ENCODE data around the gene PELI2.

Gene PELI2

DNA sequence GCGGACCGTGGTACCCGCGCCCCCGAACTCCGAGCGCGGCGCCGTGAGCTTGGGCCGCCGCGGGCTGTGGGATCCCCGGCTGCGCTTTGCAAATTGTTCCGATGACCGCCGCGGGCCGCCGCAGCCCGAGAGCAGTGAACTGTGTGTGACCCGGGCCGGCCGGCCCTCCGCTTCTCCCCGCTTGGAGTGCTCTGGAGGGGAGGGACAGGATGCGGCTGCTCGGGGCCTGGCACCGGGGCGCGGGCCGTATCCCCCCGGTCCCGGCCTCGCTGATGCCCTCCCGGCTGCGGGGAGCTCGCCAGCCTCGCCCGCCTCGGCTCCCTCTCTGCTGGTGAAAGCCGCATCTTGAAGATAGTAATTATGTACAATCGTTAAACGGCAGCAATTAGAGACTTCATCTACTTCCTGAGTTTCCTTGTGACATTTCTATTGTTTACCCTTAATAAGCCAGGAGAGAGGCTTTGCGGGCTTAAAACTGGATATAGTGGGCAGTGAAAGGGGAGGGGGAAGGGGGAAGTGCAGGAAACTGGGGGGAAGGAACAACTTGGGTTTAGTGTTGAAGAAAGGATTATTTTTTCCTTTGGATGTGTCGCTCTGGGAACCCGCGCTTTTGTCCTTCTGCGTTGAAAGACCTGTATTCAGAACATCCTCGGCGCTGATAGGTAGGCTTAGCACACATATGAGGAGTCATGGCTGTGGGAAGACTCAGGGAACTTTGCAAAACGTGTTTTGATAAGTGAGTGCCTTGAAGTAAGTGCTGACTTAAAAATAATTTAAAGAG is 1.2 kb downstream of the PELI2 start:
- DNase-seq: no peak

GRCh38 chr14:56120091-56120691 is 2.0 kb downstream of the PELI2 start:
- no peak for DNase-seq

- no peak for DNase-seq
Observed at GRCh38 chr14:56121816-56122215, 3.6 kb downstream of the PELI2 start.

DNA sequence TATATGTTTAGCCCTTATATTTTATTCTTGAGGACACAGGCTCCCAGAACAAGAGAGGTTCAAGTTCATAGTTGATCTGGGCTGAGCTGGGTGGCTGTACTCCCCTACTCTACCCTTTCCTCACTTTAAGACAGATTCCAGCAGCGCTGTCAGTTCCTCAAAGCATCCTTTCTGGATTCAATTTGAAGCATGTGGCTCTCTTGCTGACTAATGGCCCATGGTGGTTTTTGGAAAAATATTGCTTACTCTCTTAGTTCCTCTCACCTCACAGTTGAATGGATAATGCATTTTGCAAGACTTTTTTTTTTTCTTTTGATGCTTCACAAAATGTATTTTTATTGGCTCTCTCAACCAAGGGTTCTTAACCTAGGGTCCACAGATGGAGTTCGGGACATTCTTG is 4.1 kb downstream of the PELI2 start:
- no peak for DNase-seq

GRCh38 chr14:56124327-56124726 is 6.1 kb downstream of the PELI2 start:
- no peak for DNase-seq

DNA sequence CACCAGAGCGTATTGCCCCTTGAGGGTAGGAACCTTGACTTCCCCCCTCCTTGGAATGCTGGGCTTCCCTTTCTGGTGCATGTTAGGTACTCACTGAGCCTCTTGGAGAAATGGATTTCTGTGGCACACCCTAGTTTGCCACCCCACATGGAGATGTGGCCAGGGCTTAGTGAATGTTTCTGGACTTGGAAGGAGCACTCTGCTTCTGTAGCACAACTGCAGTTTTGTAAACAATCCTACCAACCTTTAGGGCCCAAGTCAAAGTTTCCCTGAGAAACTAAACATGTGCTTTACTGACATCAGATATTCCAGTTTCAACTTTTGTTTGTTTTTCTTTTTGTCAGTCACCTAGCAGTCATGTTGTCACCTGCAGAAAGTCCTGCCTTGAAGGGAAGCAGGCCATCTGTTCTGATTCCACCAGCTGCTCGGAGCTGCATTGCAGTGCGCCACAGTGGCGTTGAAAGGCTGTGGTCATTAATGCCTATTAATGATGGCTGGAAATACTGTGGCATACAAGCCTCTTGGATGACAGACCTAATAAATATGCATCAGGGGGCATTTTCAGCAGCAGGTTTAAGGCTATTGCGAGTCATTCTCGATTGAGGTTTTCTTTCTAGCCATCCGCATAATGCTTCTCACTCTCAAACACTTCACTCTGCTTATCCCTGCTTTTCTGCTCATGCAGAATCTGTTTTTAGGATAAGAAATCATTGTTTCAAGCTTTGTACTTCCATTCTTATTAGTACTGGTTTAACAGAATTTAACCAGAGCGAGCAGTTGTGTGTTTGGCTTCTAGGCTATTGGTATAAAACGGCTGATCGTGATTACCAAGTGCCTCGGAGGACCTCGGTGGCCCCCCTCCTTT is 7.8 kb downstream of the PELI2 start:
- DNase-seq: no peak

DNA sequence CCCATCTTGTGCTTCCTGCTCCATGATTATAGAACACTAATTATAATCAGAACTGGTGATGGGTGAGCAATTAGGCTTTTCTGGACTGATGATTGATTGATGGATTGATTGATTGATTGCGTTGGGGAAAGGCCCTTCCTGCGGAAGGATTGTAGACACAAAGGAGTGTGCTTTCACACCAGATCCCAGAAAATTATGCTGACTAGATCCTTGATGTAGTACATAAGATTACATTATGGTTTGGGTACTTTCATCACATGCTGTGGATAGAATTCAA is 8.4 kb downstream of the PELI2 start:
- DNase-seq: no peak

GRCh38 chr14:56127156-56127555 is 8.9 kb downstream of the PELI2 start:
- no peak for DNase-seq

DNA sequence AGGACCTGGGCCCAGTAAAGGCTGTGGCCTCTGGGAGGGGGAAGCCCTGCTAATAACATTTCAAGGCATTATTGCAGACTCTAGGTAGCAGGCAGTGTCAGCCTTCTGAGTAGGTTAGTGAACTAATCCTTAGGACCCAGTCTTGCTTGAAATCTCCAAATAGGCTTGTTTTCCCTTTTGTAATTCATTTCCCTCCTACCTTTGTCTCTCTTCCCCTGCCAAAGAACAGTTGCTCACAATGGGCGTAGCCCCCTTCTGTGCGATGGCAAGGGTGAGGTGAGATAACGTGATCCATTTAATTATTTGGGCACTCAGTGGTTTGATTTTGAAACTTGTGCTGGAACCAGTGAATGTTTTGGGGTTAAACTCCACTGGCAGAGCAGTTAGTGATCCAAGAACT is 10.9 kb downstream of the PELI2 start:
- DNase-seq: no peak

- DNase-seq: no peak
Observed at GRCh38 chr14:56129933-56130332, 11.7 kb downstream of the PELI2 start.

GRCh38 chr14:56131004-56131864 is 13.0 kb downstream of the PELI2 start:
- DNase-seq: no peak

GRCh38 chr14:56131865-56132833 is 13.9 kb downstream of the PELI2 start:
- DNase-seq: no peak

DNA sequence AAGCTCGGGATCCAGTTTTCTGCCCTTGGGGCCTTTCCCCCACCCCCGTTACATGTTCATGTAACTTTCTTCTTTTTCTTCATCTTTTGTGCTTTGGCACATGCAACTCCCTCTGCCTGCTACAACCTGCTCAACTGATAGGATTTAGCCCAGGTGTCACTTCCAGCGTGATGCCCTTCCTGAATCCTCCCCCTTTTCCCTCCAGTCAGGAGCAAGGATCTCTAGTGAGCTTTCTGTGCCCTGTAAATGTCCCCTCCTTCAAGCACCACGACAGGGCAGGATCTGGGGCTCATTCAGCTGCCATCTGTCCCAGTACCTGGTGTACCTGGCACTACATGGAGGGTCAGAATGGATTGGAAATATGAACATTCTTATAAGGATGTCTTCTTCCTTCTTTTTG is 15.3 kb downstream of the PELI2 start:
- no peak for DNase-seq

DNA sequence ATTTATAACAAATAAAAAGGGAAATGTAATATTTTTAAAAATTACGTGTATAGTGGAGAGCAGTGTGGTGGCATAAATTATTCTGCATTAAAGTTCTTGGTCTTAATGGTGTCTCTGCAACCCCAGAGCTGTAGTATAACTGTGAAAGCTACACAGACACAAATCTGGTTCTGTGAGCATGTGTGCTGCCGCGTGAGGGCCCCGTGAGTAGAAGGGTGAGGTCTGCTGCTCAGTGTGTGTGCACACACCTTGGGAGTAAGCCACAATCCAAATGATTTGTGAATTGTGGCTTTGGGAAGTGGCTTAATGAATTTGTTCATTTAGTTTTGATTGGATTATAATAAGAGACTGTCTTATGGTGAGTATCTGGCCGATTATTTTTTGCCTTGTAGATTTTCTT is 16.8 kb downstream of the PELI2 start:
- no peak for DNase-seq

DNA sequence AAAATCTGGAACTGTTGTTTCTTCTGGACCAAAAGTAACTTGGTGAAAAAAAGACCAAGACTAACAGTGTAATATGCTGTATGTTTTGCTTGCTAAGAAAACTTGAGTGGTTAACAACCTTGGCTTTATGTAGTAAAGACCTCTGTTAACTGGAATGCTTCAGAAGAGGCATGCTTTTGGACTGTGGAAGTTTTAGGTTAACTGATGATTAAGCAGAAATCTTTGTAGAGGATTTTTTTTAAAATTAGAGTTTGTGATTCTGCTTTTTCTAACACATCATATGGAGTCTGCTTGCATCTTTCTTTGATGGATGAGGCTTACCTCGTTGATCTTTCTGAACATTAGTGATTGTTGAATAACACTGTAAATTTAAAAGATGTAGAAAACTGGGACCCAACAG is 17.5 kb downstream of the PELI2 start:
- no peak for DNase-seq

DNA sequence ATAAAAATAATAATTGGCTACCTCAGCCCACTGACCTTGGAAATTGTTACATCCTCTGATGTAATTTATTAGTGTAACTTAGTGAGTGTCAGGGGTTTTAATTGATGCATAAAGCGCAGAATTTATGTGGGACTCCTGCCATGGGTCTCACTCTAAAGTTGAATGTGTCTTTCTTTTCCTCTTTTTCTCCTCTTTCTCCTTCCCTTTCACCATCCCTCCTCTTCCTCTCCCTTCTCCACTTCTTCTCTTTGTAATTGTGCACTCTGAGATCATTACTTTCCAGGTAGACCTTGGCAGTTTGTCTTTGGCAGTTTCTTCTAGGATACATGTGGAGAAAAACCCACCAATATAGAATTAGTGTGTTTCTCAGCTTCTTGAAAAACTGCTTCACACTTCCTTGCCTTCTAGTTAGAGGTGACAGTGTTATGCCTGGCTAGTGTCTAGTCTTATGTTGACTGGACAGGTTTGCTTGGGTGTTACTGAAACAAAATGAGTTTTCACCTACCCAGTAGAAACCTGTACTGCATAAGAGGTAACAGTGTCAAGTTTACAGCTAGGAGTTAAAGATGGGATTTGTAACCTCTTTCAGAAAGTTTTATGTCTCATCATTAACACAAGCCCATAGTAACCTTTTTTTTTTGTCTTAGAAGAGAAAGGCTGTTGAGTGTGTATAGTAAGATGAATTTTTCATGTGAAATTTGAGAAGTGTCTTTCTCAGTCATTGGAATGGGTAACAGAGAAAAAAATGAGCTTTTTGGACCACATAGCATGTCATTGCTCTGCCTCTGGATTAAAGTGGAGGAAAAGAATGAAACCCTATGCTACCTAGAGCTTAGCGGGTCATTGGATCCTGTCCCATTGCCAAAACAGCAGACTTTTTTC is 18.6 kb downstream of the PELI2 start:
- DNase-seq: no peak

DNA sequence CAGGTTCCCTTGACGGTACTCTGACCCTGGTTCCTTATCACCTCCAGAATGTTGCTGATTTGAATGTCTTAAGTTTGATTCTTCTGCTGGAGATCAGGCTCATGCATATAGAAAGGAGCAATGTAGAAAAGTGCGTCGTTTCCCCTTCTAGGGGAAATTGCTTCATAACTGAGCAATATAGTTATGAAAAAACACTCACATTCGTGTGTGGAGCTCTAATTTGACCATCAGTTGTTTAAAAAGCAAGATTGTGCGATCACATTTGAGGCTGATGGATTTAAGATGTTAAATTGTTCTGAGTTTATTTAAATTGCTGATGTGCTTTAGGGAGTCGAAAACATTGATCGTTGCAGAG is 19.2 kb downstream of the PELI2 start:
- no peak for DNase-seq

GRCh38 chr14:56137849-56138248 is 19.6 kb downstream of the PELI2 start:
- no peak for DNase-seq

GRCh38 chr14:56138928-56139327 is 20.7 kb downstream of the PELI2 start:
- DNase-seq: no peak

- no peak for DNase-seq
Observed at GRCh38 chr14:56142314-56142713, 24.1 kb downstream of the PELI2 start.

GRCh38 chr14:56143025-56143424 is 24.8 kb downstream of the PELI2 start:
- no peak for DNase-seq
